ENCODE results near the gene PKDREJ.
A peak's percentile ranks its signal among the peaks of the same experiment; 100 is the strongest.

PKDREJ gene

GRCh38 chr22:46289244-46289891, 26.2 kb upstream of the PKDREJ start:
- DNase-seq, result no peak

GRCh38 chr22:46288846-46289243, 25.7 kb upstream of the PKDREJ start:
- DNase-seq, result no peak

GRCh38 chr22:46287873-46288751, 25.0 kb upstream of the PKDREJ start:
- no peak for DNase-seq

GRCh38 chr22:46286941-46287872, 24.1 kb upstream of the PKDREJ start:
- no peak for DNase-seq

- DNase-seq, result no peak
These were observed 22.9 kb upstream of the PKDREJ start for GRCh38 chr22:46286006-46286405.

GRCh38 chr22:46281866-46282678, 18.9 kb upstream of the PKDREJ start:
- DNase-seq, result no peak

GRCh38 chr22:46280999-46281623, 18.0 kb upstream of the PKDREJ start:
- no peak for DNase-seq

- no peak for DNase-seq
These were observed 17.1 kb upstream of the PKDREJ start for GRCh38 chr22:46280063-46280817.

GRCh38 chr22:46278656-46279645, 15.8 kb upstream of the PKDREJ start:
- DNase-seq, result no peak

GRCh38 chr22:46276563-46276962, 13.4 kb upstream of the PKDREJ start:
- DNase-seq, result no peak

- DNase-seq, result no peak
These were observed 12.4 kb upstream of the PKDREJ start for GRCh38 chr22:46275455-46276122.

GRCh38 chr22:46274381-46274780, 11.2 kb upstream of the PKDREJ start:
- DNase-seq, result no peak

- no peak for DNase-seq
These were observed 10.4 kb upstream of the PKDREJ start for GRCh38 chr22:46273432-46274148.

- no peak for DNase-seq
These were observed 9.8 kb upstream of the PKDREJ start for GRCh38 chr22:46272762-46273431.

- no peak for DNase-seq
These were observed 9.1 kb upstream of the PKDREJ start for GRCh38 chr22:46272196-46272595.

- no peak for DNase-seq
These were observed 6.4 kb upstream of the PKDREJ start for GRCh38 chr22:46269564-46269963.

GRCh38 chr22:46267431-46268279, 4.5 kb upstream of the PKDREJ start, which contains the start of gene TTC38:
TSS of gene TTC38 (plus strand) at chr22:46268008. CDS start at chr22:46268040, 32 bp downstream.
- peak; percentile 92 for DNase-seq

Data from OCI-M1 (cell line).